Right lobe of liver (tissue), 4 donors: ENCODE measurements around the gene STRADA.

Source experiments
- CTCF ChIP-seq, 4 donors: fragments of 200-600 bp in 3 of 4; fragments of 450-650 bp in 1 of 4; IDR thresholded peaks; one replicate each; pipeline versions ENCODE4 v1.5.1 to v1.8.0; 2016 to 2022; ENCODE audit warnings: antibody characterized with exemption in 4 of 4, mild to moderate bottlenecking in 2 of 4
- POLR2A ChIP-seq: fragments of 450-650 bp; IDR thresholded peaks from one replicate; pipeline ENCODE4 v1.6.1; 2017; ENCODE audit warnings: antibody characterized with exemption, mild to moderate bottlenecking
- donor health status: DM: no; HTN: no; CAD: no.
- donor health status: DM: no; HTN: no; CAD: no.
- donor health status: DM: no; HTN: yes; CAD: no.

- TF ChIP-seq CTCF (IDR thresholded peaks at IDR 0.05), result no peak
- no peak for TF ChIP-seq POLR2A
These were observed 46.4 kb downstream of the STRADA start for GRCh38 chr17:63694950-63695773.
